Measurements from ENCODE around the gene CFAP53.
"Not testable (repeated sequence)": the region's sequence is repeated elsewhere in the genome, so short reads cannot be mapped to it uniquely, and the experiment has no call there.

DNA sequence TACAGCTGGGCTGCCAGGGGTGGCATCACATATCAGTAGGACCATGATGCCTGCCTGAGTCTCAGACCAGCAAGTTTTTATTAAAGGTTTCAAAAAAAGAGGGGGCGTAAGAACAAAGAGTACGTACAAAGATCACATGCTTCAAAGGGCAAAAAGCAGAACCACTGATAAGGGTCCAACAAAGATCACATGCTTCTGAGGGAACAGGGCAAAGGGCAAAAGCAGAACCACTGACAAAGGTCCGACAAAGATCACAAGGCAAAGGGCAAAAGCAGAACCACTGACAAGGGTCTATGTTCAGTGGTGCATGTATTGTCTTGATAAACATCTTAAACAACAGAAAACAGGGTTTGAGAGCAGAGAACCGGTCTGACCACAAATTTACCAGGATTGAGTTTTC is 46.0 kb downstream of the CFAP53 start:
- TF ChIP-seq, protein P1, sequence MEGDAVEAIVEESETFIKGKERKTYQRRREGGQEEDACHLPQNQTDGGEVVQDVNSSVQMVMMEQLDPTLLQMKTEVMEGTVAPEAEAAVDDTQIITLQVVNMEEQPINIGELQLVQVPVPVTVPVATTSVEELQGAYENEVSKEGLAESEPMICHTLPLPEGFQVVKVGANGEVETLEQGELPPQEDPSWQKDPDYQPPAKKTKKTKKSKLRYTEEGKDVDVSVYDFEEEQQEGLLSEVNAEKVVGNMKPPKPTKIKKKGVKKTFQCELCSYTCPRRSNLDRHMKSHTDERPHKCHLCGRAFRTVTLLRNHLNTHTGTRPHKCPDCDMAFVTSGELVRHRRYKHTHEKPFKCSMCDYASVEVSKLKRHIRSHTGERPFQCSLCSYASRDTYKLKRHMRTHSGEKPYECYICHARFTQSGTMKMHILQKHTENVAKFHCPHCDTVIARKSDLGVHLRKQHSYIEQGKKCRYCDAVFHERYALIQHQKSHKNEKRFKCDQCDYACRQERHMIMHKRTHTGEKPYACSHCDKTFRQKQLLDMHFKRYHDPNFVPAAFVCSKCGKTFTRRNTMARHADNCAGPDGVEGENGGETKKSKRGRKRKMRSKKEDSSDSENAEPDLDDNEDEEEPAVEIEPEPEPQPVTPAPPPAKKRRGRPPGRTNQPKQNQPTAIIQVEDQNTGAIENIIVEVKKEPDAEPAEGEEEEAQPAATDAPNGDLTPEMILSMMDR (IDR thresholded peaks at IDR 0.05; ENCODE audit: extremely low read depth in 1 of 2, insufficient read depth in 1 of 2, low read depth in 1 of 2, low read length in 2 of 2): not testable (repeated sequence)
- TF ChIP-seq EZH2 (IDR thresholded peaks at IDR 0.05; ENCODE audit: borderline replicate concordance, low read depth, low read length, severe bottlenecking); POLR2AphosphoS5 (IDR thresholded peaks at IDR 0.05; ENCODE audit: insufficient read depth, low read depth, low read length); POLR2A (IDR thresholded peaks at IDR 0.05; ENCODE audit: low read depth, low read length); FOS (IDR thresholded peaks at IDR 0.05; ENCODE audit: borderline replicate concordance, insufficient read depth, low read length); GATA2 (IDR thresholded peaks at IDR 0.05; ENCODE audit: insufficient read depth, insufficient read length, low read depth, low read length); MYC (IDR thresholded peaks at IDR 0.05; ENCODE audit: low read depth, low read length); JUN (IDR thresholded peaks at IDR 0.05; ENCODE audit: borderline replicate concordance, insufficient read depth, insufficient read length, low read depth): not testable (repeated sequence)
